ENCODE data around the gene TRAF4. TPM values are rescaled to one million over a fixed set of nuclear protein-coding genes. Genes with fewer than 3 reads are reported as not detected.

Gene TRAF4
- polyA plus RNA-seq, 1 donor from 2014 or later: 139 TPM

DNA sequence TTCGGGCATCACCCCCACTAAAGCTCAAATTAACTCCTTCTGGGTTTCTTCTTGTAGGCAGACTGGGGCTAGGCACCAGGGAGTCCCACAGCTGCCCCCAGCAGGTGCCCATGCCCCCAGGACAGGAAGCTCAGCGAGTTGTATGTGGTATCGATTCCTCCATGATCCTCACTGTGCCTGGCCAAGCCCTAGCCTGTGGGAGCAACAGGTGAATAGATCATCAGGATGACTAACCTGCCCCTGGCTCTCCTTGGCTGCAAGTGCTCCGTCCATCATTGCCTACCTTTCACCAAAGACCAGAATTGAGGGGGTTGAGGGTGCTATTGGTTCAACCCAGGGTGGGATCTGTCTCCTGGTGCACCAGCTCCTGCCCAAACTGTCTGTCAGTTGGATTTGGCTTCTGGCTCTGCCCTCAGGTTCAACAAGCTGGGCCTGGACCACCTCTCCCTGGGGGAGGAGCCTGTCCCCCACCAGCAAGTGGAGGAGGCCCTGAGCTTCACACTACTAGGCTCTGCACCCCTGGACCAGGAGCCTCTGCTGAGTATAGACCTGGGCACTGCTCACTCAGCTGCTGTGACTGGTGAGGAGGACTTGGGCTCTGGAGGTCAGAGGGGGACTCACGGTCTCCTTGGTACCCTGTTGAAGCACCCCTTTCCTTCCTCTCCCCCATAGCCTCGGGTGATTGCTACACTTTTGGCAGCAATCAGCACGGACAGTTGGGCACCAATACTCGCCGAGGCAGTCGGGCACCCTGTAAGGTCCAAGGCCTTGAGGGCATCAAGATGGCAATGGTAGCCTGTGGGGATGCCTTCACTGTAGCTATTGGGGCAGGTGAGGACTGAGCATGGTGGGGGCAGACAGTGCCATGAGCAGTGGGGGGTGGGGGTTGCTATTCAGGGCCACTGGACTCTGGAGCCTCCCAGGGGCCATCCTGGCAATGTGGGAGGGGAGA, 3.1 kb upstream of the TRAF4 start (continued):
- TF ChIP-seq REST (IDR thresholded peaks at IDR 0.05; ENCODE audit: borderline replicate concordance): no peak
- no peak for TF ChIP-seq MXI1 (conservative IDR thresholded peaks at IDR 0.05; ENCODE audit: poor library complexity, severe bottlenecking)
- TF ChIP-seq POLR2AphosphoS5 (IDR thresholded peaks at IDR 0.05): no peak

- Histone ChIP-seq H3K9ac (ENCODE audit: low read length) (no peak overlapping the region), H3K4me2 (ENCODE audit: low read length) (no peak overlapping the region), H3F3A (ENCODE audit: insufficient read depth, low read length, poor library complexity, severe bottlenecking) (peaks cover 4% of the 10 kb centered on the region), H3K36me3 (ENCODE audit: insufficient read depth, low read length) (no peaks in the 10 kb centered on the region), H4K20me1 (ENCODE audit: insufficient read depth) (peaks cover 10% of the 10 kb centered on the region), H3K27ac (ENCODE audit: low read length) (no peak overlapping the region), H2AFZ (ENCODE audit: low read depth, low read length) (no peak overlapping the region), H3K9me2 (ENCODE audit: insufficient read depth, low read length) (no peaks in the 10 kb centered on the region), H3K27me3 (ENCODE audit: insufficient read depth, low read depth, low read length) (no peaks in the 10 kb centered on the region), H3K4me3 (ENCODE audit: low read length) (no peak overlapping the region), H3K9me3 (ENCODE audit: low read length) (no peaks in the 10 kb centered on the region), H3K79me2 (replicated peaks; ENCODE audit: insufficient read depth, low read length) (peaks cover 27% of the 10 kb centered on the region)
- TF ChIP-seq POLR2AphosphoS5 (IDR thresholded peaks at IDR 0.05) (no peak), MXI1 (conservative IDR thresholded peaks at IDR 0.05; ENCODE audit: poor library complexity, severe bottlenecking) (no peak), EP300 (conservative IDR thresholded peaks at IDR 0.05; ENCODE audit: poor library complexity, severe bottlenecking) (no peak), RAD21 (conservative IDR thresholded peaks at IDR 0.05) (no peak), SMC3 (conservative IDR thresholded peaks at IDR 0.05; ENCODE audit: poor library complexity) (no peak)
- TF ChIP-seq, protein P1, sequence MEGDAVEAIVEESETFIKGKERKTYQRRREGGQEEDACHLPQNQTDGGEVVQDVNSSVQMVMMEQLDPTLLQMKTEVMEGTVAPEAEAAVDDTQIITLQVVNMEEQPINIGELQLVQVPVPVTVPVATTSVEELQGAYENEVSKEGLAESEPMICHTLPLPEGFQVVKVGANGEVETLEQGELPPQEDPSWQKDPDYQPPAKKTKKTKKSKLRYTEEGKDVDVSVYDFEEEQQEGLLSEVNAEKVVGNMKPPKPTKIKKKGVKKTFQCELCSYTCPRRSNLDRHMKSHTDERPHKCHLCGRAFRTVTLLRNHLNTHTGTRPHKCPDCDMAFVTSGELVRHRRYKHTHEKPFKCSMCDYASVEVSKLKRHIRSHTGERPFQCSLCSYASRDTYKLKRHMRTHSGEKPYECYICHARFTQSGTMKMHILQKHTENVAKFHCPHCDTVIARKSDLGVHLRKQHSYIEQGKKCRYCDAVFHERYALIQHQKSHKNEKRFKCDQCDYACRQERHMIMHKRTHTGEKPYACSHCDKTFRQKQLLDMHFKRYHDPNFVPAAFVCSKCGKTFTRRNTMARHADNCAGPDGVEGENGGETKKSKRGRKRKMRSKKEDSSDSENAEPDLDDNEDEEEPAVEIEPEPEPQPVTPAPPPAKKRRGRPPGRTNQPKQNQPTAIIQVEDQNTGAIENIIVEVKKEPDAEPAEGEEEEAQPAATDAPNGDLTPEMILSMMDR (IDR thresholded peaks at IDR 0.05; ENCODE audit: poor library complexity, severe bottlenecking): no peak
Measured at GRCh38 chr17:28741358-28742349, 2.2 kb upstream of the TRAF4 start.

Data from neural cell (in vitro differentiated cells).